Measurements from ENCODE around the gene GLB1L2.

DNA sequence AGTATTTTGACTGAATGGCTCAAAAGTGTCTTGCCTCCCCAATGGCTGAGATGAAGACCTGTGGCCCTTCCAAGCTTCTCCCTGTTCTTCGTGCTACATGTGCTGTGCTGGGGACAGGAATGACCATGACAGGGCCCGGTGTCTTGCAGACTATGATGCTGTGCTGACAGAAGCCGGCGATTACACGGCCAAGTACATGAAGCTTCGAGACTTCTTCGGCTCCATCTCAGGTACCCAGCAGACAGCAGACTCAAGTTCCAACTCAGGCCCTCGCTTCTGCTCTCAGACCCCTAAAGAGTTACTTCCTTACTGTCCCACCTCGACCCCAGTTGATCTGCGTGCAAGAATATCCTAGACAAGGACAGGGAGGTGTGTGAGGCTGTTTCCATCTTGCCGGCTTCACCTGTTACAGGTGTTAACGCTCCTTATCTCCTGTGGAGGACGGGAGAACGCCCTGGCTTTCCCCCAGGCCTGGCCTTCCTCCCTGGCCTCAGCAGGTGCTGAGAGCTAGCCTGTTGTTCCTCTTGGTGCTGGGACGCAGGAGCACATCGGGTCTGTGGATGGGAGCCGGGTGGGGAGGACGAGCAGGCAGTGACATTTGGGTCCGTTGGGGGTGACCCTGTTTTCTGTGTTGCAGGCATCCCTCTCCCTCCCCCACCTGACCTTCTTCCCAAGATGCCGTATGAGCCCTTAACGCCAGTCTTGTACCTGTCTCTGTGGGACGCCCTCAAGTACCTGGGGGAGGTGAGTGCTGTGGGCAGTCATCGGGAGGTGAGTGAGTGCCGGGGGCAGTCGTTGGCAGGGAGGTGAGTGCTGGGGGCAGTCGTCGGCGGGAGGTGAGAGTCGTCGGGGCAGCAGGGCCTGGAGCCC lies 38.1 kb downstream of the GLB1L2 start:
- TF ChIP-seq, protein P1, sequence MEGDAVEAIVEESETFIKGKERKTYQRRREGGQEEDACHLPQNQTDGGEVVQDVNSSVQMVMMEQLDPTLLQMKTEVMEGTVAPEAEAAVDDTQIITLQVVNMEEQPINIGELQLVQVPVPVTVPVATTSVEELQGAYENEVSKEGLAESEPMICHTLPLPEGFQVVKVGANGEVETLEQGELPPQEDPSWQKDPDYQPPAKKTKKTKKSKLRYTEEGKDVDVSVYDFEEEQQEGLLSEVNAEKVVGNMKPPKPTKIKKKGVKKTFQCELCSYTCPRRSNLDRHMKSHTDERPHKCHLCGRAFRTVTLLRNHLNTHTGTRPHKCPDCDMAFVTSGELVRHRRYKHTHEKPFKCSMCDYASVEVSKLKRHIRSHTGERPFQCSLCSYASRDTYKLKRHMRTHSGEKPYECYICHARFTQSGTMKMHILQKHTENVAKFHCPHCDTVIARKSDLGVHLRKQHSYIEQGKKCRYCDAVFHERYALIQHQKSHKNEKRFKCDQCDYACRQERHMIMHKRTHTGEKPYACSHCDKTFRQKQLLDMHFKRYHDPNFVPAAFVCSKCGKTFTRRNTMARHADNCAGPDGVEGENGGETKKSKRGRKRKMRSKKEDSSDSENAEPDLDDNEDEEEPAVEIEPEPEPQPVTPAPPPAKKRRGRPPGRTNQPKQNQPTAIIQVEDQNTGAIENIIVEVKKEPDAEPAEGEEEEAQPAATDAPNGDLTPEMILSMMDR (IDR thresholded peaks at IDR 0.05; ENCODE audit: insufficient read depth, low read length), result no peak
- no peak for TF ChIP-seq GABPA (IDR thresholded peaks at IDR 0.05; ENCODE audit: low read depth)
- TF ChIP-seq, protein P2, sequence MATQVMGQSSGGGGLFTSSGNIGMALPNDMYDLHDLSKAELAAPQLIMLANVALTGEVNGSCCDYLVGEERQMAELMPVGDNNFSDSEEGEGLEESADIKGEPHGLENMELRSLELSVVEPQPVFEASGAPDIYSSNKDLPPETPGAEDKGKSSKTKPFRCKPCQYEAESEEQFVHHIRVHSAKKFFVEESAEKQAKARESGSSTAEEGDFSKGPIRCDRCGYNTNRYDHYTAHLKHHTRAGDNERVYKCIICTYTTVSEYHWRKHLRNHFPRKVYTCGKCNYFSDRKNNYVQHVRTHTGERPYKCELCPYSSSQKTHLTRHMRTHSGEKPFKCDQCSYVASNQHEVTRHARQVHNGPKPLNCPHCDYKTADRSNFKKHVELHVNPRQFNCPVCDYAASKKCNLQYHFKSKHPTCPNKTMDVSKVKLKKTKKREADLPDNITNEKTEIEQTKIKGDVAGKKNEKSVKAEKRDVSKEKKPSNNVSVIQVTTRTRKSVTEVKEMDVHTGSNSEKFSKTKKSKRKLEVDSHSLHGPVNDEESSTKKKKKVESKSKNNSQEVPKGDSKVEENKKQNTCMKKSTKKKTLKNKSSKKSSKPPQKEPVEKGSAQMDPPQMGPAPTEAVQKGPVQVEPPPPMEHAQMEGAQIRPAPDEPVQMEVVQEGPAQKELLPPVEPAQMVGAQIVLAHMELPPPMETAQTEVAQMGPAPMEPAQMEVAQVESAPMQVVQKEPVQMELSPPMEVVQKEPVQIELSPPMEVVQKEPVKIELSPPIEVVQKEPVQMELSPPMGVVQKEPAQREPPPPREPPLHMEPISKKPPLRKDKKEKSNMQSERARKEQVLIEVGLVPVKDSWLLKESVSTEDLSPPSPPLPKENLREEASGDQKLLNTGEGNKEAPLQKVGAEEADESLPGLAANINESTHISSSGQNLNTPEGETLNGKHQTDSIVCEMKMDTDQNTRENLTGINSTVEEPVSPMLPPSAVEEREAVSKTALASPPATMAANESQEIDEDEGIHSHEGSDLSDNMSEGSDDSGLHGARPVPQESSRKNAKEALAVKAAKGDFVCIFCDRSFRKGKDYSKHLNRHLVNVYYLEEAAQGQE (IDR thresholded peaks at IDR 0.05; ENCODE audit: insufficient replicate concordance, low read depth), result no peak
